ENCODE measurements around the gene ATXN7L1.

- TF ChIP-seq CEBPB (IDR thresholded peaks at IDR 0.05; ENCODE audit: low read depth, low read length): no peak
- no peak for TF ChIP-seq CTCF (conservative IDR thresholded peaks at IDR 0.05; ENCODE audit: low read depth, low read length)
- no peak for TF ChIP-seq POLR2A (IDR thresholded peaks at IDR 0.05; ENCODE audit: low read depth, low read length)
- no peak for TF ChIP-seq RFX5 (IDR thresholded peaks at IDR 0.05; ENCODE audit: low read depth, low read length)
- no peak for TF ChIP-seq USF2 (IDR thresholded peaks at IDR 0.05; ENCODE audit: low read depth, low read length)
- TF ChIP-seq RCOR1 (IDR thresholded peaks at IDR 0.05; ENCODE audit: insufficient replicate concordance, low read length): no peak
- no peak for TF ChIP-seq MAZ (IDR thresholded peaks at IDR 0.05; ENCODE audit: borderline replicate concordance, low read depth, low read length)
- no peak for TF ChIP-seq SMC3 (IDR thresholded peaks at IDR 0.05; ENCODE audit: low read depth, low read length)
- TF ChIP-seq NFE2L2 (IDR thresholded peaks at IDR 0.05; ENCODE audit: low read depth, low read length): no peak
Observed at GRCh38 chr7:105821527-105821926, 54.9 kb downstream of the ATXN7L1 start.

Data from IMR-90 (cell line).